ENCODE data around the gene RASL12.

GRCh38 chr15:65081270-65081669 lies 13.5 kb upstream of the RASL12 start:
- TF ChIP-seq, protein P1, sequence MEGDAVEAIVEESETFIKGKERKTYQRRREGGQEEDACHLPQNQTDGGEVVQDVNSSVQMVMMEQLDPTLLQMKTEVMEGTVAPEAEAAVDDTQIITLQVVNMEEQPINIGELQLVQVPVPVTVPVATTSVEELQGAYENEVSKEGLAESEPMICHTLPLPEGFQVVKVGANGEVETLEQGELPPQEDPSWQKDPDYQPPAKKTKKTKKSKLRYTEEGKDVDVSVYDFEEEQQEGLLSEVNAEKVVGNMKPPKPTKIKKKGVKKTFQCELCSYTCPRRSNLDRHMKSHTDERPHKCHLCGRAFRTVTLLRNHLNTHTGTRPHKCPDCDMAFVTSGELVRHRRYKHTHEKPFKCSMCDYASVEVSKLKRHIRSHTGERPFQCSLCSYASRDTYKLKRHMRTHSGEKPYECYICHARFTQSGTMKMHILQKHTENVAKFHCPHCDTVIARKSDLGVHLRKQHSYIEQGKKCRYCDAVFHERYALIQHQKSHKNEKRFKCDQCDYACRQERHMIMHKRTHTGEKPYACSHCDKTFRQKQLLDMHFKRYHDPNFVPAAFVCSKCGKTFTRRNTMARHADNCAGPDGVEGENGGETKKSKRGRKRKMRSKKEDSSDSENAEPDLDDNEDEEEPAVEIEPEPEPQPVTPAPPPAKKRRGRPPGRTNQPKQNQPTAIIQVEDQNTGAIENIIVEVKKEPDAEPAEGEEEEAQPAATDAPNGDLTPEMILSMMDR (IDR thresholded peaks at IDR 0.05), result no peak
- TF ChIP-seq POLR2A (IDR thresholded peaks at IDR 0.05), result no peak

Data from esophagus squamous epithelium (tissue), 4 donors.